Liver (tissue), 3 donors: Measurements from ENCODE around the gene CDH13.

Experiments
- ATF3 ChIP-seq: IDR thresholded peaks from 2 replicates; pipeline ENCODE4 v1.6.1; 2016; ENCODE audit warnings: antibody characterized with exemption
- CTCF ChIP-seq: fragments of 150-350 bp; IDR thresholded peaks from 2 replicates; pipeline ENCODE4 v1.5.1; 2017; ENCODE audit warnings: improper control_type of control experiment, low read depth, low read length; ENCODE audit not compliant: missing input control
- RAD21 ChIP-seq, 2 donors: IDR thresholded peaks; 2 replicates each; pipeline ENCODE4 v1.6.1; 2016; ENCODE audit warnings: antibody characterized with exemption in 2 of 2, mild to moderate bottlenecking in 2 of 2
- RXRA ChIP-seq, 2 donors: IDR thresholded peaks; 2 replicates each; pipeline ENCODE4 v1.6.1; 2017 to 2018; ENCODE audit warnings: antibody characterized with exemption in 2 of 2, mild to moderate bottlenecking in 1 of 2
- ZBTB33 ChIP-seq: IDR thresholded peaks from 2 replicates; pipeline ENCODE4 v1.6.1; 2016; ENCODE audit warnings: antibody characterized with exemption
- TF ChIP-seq, protein P1 (sequence below): IDR thresholded peaks from 2 replicates; pipeline ENCODE4 v1.6.1; 2016; ENCODE audit warnings: antibody characterized with exemption
- donor health status: healthy.
- donor health status: healthy.

DNA sequence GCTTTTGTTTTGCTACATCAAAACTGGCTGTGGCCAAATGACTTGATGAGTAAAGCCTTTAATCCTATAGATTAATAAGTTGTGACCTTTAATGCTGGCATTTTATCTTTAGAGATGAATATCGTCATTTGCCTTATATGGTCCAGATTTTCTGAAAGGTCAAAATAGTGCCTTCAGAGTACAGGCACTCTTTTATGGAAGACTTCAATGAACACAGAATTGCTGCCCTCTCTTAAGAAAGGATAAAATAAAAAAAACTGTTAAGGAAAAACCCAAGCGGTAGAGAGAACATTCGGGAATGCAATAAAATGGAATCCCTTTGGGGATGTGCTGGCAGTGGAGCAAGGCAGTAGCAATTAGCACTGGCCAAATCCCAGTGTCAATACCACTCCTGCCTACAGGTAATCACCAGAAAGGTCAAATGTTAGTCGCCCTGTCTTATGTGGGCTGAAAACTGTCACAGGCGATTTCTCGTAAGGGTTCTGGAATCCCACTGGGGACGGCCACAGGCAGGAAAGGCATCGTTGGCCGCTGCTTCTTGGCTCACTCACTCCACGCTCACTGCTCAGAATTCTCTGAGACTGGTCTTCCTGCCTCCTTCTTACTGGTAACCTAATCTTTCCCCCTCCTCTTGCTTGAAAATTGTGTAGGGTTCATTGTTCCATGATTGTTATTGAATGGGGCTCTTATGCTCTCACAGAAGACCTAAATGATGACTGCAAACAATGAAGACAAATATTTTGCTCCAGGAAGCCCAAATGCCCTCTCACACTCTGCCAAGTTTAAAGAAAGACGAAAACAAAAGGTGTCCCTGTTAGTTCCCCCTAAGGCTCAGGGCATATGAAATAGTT, 1135.6 kb downstream of the CDH13 start:
- TF ChIP-seq CTCF (no peak), RAD21 (IDR thresholded peaks at IDR 0.05) (no peak), ZBTB33 (no peak), ATF3 (no peak), RXRA (IDR thresholded peaks at IDR 0.05) (no peak)
- TF ChIP-seq, protein P1, sequence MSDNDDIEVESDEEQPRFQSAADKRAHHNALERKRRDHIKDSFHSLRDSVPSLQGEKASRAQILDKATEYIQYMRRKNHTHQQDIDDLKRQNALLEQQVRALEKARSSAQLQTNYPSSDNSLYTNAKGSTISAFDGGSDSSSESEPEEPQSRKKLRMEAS: no peak
